Ecto neural progenitor cell (in vitro differentiated cells): ENCODE measurements around the gene NME1.

ENCODE experiments used
- DNase-seq: peaks from one replicate; pipeline ENCODE4 v3.0.0-alpha.2; 2018; ENCODE audit warnings: low spot score

NME1 gene

DNA sequence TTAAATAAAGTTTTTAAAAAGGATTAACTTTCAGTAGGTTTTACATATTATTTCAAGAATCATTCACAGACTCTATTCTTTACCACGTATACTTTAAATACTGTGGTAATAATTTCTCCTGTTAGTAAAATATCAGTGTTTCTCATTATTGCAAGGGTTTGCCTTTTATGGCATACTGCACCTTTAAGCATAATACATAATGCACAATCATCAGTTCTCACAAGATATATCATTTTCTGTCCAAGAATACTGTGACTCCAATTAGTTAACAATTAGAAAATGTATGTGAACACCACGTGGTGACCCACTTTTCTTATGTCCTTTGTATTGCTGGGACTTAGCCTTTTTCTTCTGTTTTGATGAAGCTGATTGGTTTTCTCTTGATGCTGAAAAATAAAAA is 38.5 kb downstream of the NME1 start:
- no peak for DNase-seq

GRCh38 chr17:51197754-51198153 is 44.4 kb downstream of the NME1 start:
- DNase-seq, result no peak

DNA sequence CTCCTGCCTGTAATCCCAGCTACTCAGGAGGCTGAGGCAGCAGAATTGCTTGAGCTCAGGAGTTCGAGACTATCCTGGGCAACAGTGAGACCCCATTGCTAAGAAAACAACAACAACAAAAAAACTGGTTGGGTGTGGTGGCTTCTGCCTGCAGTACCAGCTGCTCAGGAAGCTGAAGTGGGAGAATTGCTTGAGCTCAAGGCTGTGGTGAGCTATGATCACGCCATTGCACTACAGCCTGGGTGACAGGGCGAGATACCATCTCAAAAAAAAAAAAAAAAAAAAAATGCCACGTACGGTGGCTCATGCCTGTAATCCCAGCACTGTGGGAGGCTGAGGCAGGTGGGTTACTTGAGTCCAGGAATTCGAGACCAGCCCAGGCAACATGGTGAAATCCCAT is 46.9 kb downstream of the NME1 start:
- DNase-seq, result no peak

DNA sequence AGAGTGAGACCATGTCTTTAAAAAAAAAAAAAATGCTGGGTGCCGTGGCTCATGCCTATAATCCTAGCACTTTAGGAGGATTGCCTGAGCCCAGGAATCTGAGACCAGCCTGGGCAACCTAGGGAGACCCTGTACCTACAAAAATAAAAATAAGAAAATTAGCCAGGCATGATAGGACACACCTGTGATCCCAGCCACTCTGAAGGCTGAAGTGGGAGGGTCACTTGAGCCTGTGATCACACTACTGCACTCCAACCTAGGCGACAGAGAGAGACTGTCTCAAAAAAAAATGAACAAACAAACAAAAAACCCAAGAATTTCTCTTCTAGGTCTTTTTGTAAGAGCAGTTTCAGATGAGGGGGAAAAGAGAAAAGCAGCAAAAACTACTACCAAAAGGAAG is 47.5 kb downstream of the NME1 start:
- no peak for DNase-seq

GRCh38 chr17:51203838-51204237 is 50.5 kb downstream of the NME1 start:
- DNase-seq, result no peak
